Spinal cord (tissue), 10 donors: ENCODE measurements around the gene YARS1. TPM values are rescaled to one million over a fixed set of nuclear protein-coding genes. Genes with fewer than 3 reads are reported as not detected.

ENCODE experiments used
- DNase-seq, 6 donors: peaks; one replicate each; pipeline versions ENCODE4 v3.0.0 to v3.0.0-alpha.2; 2013 to 2015; ENCODE audit warnings: low spot score in 6 of 6, low read depth in 4 of 6
- H3K27ac ChIP-seq: one replicate; pipeline ENCODE4 v1.5.1; 2013; ENCODE audit warnings: low read depth, low read length, control low read depth
- H3K27me3 ChIP-seq: one replicate; pipeline ENCODE4 v1.6.1; 2013; ENCODE audit warnings: low read length; ENCODE audit not compliant: control insufficient read depth, insufficient read depth
- H3K36me3 ChIP-seq: one replicate; pipeline ENCODE4 v1.6.1; 2013; ENCODE audit warnings: low read length; ENCODE audit not compliant: control insufficient read depth, insufficient read depth
- H3K4me1 ChIP-seq: one replicate; pipeline ENCODE4 v1.6.1; 2013; ENCODE audit warnings: low read length; ENCODE audit not compliant: control insufficient read depth, insufficient read depth
- H3K4me3 ChIP-seq: one replicate; pipeline ENCODE4 v1.5.1; 2013; ENCODE audit warnings: low read depth, low read length, control low read depth
- H3K9me3 ChIP-seq: one replicate; pipeline ENCODE4 v1.6.1; 2013; ENCODE audit warnings: low read length; ENCODE audit not compliant: control insufficient read depth, insufficient read depth
- WGBS: methylation state at CpG from one replicate; pipeline ENCODE4 v1.1.5; 2013; ENCODE audit warnings: missing lambda C conversion rate; ENCODE audit not compliant: insufficient coverage; 5-methylcytosine and 5-hydroxymethylcytosine counted together
- polyA plus RNA-seq, 2 donors: library from polyadenylated mRNA; unstranded; fragments of 120-200 nt; gene quantifications; one replicate each; pipeline ENCODE4 v1.2.1, GENCODE V29; 2013; ENCODE audit not compliant: insufficient read length in 2 of 2
- total RNA-seq, 2 donors: library from RNA; depleted of rRNA in 1 of 2; stranded (reverse); fragments of 120-200 nt in 1 of 2; fragments of >200 nt in 1 of 2; gene quantifications; one replicate each; pipeline versions ENCODE4 v1.2.3 to v1.2.4, GENCODE V29; 2013 to 2014
- donor health status: healthy.

YARS1 gene
- total and polyA plus RNA-seq, 4 donors, result 51.8 to 105 (median 68.1) TPM

GRCh38 chr1:32741059-32741412, 76.1 kb downstream of the YARS1 start:
- Histone ChIP-seq H3K36me3 (no peaks in the 10 kb centered on the region), H3K4me3 (peak overlapping the region; percentile 26), H3K9me3 (no peaks in the 10 kb centered on the region), H3K27ac (no peak overlapping the region), H3K4me1 (peaks cover 21% of the 10 kb centered on the region), H3K27me3 (peaks cover 8% of the 10 kb centered on the region)
- DNase-seq, result no peak
- 33% methylated on average over 10 of the region's 10 CpGs for WGBS

GRCh38 chr1:32736812-32737791, 80.1 kb downstream of the YARS1 start:
- WGBS, result 78% methylated on average over 2 of the region's 7 CpGs
- H3K36me3 ChIP-seq, result no peaks in the 10 kb centered on the region
- no peak overlapping the region for H3K27ac ChIP-seq
- H3K4me1 ChIP-seq, result peaks cover 11% of the 10 kb centered on the region
- H3K27me3 ChIP-seq, result peaks cover 8% of the 10 kb centered on the region
- H3K4me3 ChIP-seq, result no peak overlapping the region
- no peak for DNase-seq
- H3K9me3 ChIP-seq, result no peaks in the 10 kb centered on the region

- H3K27ac ChIP-seq, result no peak overlapping the region
- DNase-seq, result peak in 2 of 6 donors; percentile 15 to 41
- no peaks in the 10 kb centered on the region for H3K9me3 ChIP-seq
- no peaks in the 10 kb centered on the region for H3K4me1 ChIP-seq
- H3K36me3 ChIP-seq, result no peaks in the 10 kb centered on the region
- 35% methylated on average over 7 of the region's 9 CpGs for WGBS
- no peaks in the 10 kb centered on the region for H3K27me3 ChIP-seq
- H3K4me3 ChIP-seq, result no peak overlapping the region
These were observed 83.4 kb downstream of the YARS1 start for GRCh38 chr1:32733582-32734321.

GRCh38 chr1:32729254-32730046, 87.7 kb downstream of the YARS1 start:
- H3K27ac ChIP-seq, result no peak overlapping the region
- no peaks in the 10 kb centered on the region for H3K9me3 ChIP-seq
- H3K27me3 ChIP-seq, result no peaks in the 10 kb centered on the region
- no peak for DNase-seq
- 73% methylated on average over 11 of the region's 14 CpGs for WGBS
- no peaks in the 10 kb centered on the region for H3K4me1 ChIP-seq
- no peak overlapping the region for H3K4me3 ChIP-seq
- no peaks in the 10 kb centered on the region for H3K36me3 ChIP-seq

GRCh38 chr1:32728413-32729077, 88.6 kb downstream of the YARS1 start:
- no peak overlapping the region for H3K4me3 ChIP-seq
- no peaks in the 10 kb centered on the region for H3K9me3 ChIP-seq
- H3K4me1 ChIP-seq, result no peaks in the 10 kb centered on the region
- no peak overlapping the region for H3K27ac ChIP-seq
- no peak for DNase-seq
- WGBS, result 91% methylated on average over 2 of the region's 7 CpGs
- no peaks in the 10 kb centered on the region for H3K36me3 ChIP-seq
- H3K27me3 ChIP-seq, result no peaks in the 10 kb centered on the region

GRCh38 chr1:32727876-32728275, 89.3 kb downstream of the YARS1 start:
- no peaks in the 10 kb centered on the region for H3K4me1 ChIP-seq
- no peak for DNase-seq
- H3K9me3 ChIP-seq, result no peaks in the 10 kb centered on the region
- no peaks in the 10 kb centered on the region for H3K36me3 ChIP-seq
- H3K27ac ChIP-seq, result no peak overlapping the region
- no peak overlapping the region for H3K4me3 ChIP-seq
- WGBS, result no CpG with 5 or more reads among the region's 1 CpG
- H3K27me3 ChIP-seq, result no peaks in the 10 kb centered on the region

- Histone ChIP-seq H3K4me3 (no peak overlapping the region), H3K36me3 (no peaks in the 10 kb centered on the region), H3K27me3 (no peaks in the 10 kb centered on the region), H3K9me3 (no peaks in the 10 kb centered on the region), H3K27ac (no peak overlapping the region), H3K4me1 (no peaks in the 10 kb centered on the region)
- no peak for DNase-seq
- 75% methylated on average over 2 of the region's 3 CpGs for WGBS
These were observed 91.6 kb downstream of the YARS1 start for GRCh38 chr1:32725615-32725982.
